KMS-11 (cell line): ENCODE data around the gene FGF14.

Experiments
- H2AFZ ChIP-seq: fragments of 200-600 bp; sonication (generic); 2 replicates; pipeline ENCODE4 v1.6.1; 2016; ENCODE audit warnings: antibody characterized with exemption, mixed run types, low read depth
- H3K27ac ChIP-seq: fragments of 200-600 bp; sonication (generic); 2 replicates; pipeline ENCODE4 v1.6.1; 2016; ENCODE audit warnings: mild to moderate bottlenecking, mixed run types
- H3K27me3 ChIP-seq: fragments of 200-600 bp; sonication (generic); 2 replicates; pipeline ENCODE4 v1.6.1; 2017; ENCODE audit warnings: mild to moderate bottlenecking, low read depth, mixed run types, moderate library complexity; ENCODE audit not compliant: insufficient read depth
- H3K36me3 ChIP-seq: fragments of 200-600 bp; sonication (generic); 2 replicates; pipeline ENCODE4 v1.6.1; 2017; ENCODE audit warnings: mild to moderate bottlenecking, mixed run types; ENCODE audit not compliant: insufficient read depth
- H3K4me1 ChIP-seq: fragments of 200-600 bp; sonication (generic); 2 replicates; pipeline ENCODE4 v1.6.1; 2016; ENCODE audit warnings: mild to moderate bottlenecking, low read depth, mixed run types; ENCODE audit not compliant: poor library complexity, severe bottlenecking
- H3K4me2 ChIP-seq: fragments of 200-600 bp; sonication (generic); 2 replicates; pipeline ENCODE4 v1.7.0; 2016; ENCODE audit warnings: mild to moderate bottlenecking, mixed run types
- H3K4me3 ChIP-seq: fragments of 200-600 bp; sonication (generic); IDR thresholded peaks from 2 replicates; pipeline ENCODE4 v1.6.1; 2017; ENCODE audit warnings: low read depth, low read length, mixed read lengths; ENCODE audit not compliant: insufficient read depth
- H3K79me2 ChIP-seq: fragments of 200-600 bp; sonication (generic); 2 replicates; pipeline ENCODE4 v1.6.1; 2016; ENCODE audit warnings: low read depth, mixed run types; ENCODE audit not compliant: insufficient read depth
- H3K9ac ChIP-seq: fragments of 200-600 bp; sonication (generic); 2 replicates; pipeline ENCODE4 v1.6.1; 2016; ENCODE audit warnings: mild to moderate bottlenecking, mixed run types
- H4K20me1 ChIP-seq: fragments of 200-600 bp; sonication (generic); 2 replicates; pipeline ENCODE4 v1.6.1; 2016; ENCODE audit warnings: mild to moderate bottlenecking, mixed run types; ENCODE audit not compliant: insufficient read depth
- TF ChIP-seq, protein P1 (sequence below): fragments of 200-600 bp; sonication (generic); conservative IDR thresholded peaks from 2 replicates; pipeline ENCODE4 v1.6.1; 2017; ENCODE audit warnings: low read depth, mild to moderate bottlenecking, antibody characterized with exemption, low read length, moderate library complexity, mixed read lengths

FGF14 gene

DNA sequence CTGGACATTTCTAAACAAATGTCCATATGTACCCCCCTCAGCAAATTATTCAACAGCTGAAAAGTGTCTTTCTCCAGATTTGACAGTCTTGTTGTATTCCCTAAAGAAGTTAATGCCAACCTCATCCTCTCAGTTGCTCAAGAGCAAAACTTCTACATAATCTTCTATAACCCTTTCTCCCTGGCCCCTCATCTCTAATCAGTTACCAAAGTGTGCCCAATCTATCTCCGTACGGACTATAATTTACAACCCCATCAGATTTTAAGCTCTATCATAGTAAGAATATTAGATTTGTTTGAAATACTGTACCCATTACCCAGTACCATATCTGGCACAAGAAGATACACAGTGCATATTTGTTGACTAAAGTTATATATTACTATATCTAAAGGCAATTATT, 101.5 kb downstream of the FGF14 start:
- Histone ChIP-seq H3K9ac (no peak overlapping the region), H3K4me2 (no peak overlapping the region)

DNA sequence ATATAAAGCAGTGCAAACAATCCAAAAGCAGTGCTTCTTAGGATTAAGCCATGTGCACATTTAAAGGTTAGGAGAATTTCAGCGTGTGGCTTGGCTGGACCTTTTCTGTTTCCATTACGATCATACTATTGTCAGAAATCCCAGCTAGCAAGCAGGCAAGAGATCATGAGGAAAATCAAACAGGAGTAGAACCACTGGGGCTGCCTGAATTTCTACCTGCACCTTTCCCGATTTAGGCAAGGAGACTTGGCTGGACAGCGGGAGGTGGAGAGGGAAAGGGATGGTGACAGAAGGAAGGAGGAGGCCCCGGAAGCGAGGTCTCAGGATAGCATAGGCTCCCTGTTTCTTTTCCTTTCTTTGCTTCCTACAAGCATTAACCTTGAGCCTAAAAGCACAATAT, 102.5 kb downstream of the FGF14 start:
- no peaks in the 10 kb centered on the region for H3K36me3 ChIP-seq
- H3K4me3 ChIP-seq = no peak overlapping the region
- no peak overlapping the region for H2AFZ ChIP-seq
- H3K27ac ChIP-seq = no peak overlapping the region
- no peak overlapping the region for H3K4me2 ChIP-seq
- no peaks in the 10 kb centered on the region for H4K20me1 ChIP-seq
- H3K79me2 ChIP-seq = no peaks in the 10 kb centered on the region
- no peaks in the 10 kb centered on the region for H3K4me1 ChIP-seq
- TF ChIP-seq, protein P1, sequence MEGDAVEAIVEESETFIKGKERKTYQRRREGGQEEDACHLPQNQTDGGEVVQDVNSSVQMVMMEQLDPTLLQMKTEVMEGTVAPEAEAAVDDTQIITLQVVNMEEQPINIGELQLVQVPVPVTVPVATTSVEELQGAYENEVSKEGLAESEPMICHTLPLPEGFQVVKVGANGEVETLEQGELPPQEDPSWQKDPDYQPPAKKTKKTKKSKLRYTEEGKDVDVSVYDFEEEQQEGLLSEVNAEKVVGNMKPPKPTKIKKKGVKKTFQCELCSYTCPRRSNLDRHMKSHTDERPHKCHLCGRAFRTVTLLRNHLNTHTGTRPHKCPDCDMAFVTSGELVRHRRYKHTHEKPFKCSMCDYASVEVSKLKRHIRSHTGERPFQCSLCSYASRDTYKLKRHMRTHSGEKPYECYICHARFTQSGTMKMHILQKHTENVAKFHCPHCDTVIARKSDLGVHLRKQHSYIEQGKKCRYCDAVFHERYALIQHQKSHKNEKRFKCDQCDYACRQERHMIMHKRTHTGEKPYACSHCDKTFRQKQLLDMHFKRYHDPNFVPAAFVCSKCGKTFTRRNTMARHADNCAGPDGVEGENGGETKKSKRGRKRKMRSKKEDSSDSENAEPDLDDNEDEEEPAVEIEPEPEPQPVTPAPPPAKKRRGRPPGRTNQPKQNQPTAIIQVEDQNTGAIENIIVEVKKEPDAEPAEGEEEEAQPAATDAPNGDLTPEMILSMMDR = no peak
- no peaks in the 10 kb centered on the region for H3K27me3 ChIP-seq
- no peak overlapping the region for H3K9ac ChIP-seq

More for the DNA sequence above, 101.5 kb downstream of the FGF14 start:
- Histone ChIP-seq H3K4me3 (no peak overlapping the region), H3K36me3 (no peaks in the 10 kb centered on the region), H3K27ac (no peak overlapping the region), H3K27me3 (no peaks in the 10 kb centered on the region), H4K20me1 (no peaks in the 10 kb centered on the region), H3K4me1 (no peaks in the 10 kb centered on the region), H2AFZ (no peak overlapping the region), H3K79me2 (no peaks in the 10 kb centered on the region)
- TF ChIP-seq, protein P1 = no peak

DNA sequence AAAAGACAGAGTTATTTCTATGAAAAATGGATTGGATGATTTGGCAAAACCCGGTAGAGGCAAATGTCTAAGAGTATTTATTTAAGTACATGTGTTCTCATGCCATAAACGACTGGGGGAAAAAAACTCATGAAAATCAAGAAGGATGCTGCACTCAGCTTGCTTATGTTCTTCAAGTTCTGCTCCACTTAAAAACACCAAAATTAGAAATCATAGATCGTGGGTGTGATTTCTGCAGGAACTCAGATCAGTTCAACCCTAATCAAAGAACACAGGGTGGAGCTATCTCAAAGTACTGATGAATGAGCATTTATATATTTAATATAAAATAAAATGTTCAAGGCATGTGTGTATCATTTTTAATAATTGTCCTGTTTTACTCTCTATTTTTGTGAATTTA, 103.8 kb downstream of the FGF14 start:
- Histone ChIP-seq H3K4me3 (no peak overlapping the region), H3K4me2 (no peak overlapping the region), H4K20me1 (no peaks in the 10 kb centered on the region), H3K9ac (no peak overlapping the region), H3K4me1 (no peaks in the 10 kb centered on the region), H2AFZ (no peak overlapping the region), H3K79me2 (no peaks in the 10 kb centered on the region), H3K36me3 (no peaks in the 10 kb centered on the region), H3K27me3 (no peaks in the 10 kb centered on the region), H3K27ac (no peak overlapping the region)
- TF ChIP-seq, protein P1 = no peak

DNA sequence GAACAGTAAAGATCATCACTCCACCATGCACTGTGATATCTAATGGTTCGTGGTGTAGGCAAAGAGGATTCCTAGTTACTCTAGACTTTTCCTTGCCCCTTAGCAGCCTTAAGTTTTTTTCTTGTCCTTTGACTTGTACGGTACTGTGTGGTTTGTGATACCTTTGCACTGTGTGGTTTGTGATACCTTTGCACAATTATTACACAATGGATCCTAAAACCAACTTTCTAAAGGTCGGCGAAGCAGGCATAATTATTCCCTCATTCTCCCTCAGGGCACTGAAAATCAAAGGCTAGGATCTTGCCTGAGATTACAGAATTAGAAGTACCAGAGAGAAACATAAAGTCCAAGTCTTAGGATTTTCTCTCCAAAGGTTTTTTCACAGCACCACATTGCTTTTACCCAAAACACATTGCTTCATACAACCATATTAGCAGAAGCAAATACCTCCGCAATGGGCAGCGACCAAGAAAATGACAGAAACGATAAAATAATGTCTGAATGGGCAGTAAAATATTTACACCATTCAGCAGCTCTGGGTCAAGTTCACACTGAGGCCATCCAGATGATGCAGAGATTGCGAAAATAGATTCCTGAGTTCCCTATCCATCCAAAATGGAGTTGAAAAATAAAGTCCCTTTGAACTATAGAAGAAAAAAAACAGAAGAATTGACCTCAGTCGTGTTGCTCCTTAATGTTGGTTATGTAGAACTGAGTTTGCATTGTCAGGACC, 106.4 kb downstream of the FGF14 start:
- H3K4me3 ChIP-seq = no peak overlapping the region
- H3K79me2 ChIP-seq = no peaks in the 10 kb centered on the region
- H3K4me1 ChIP-seq = no peaks in the 10 kb centered on the region
- H3K27ac ChIP-seq = no peak overlapping the region
- no peaks in the 10 kb centered on the region for H3K36me3 ChIP-seq
- no peak overlapping the region for H3K4me2 ChIP-seq
- H3K27me3 ChIP-seq = no peaks in the 10 kb centered on the region
- no peak overlapping the region for H2AFZ ChIP-seq
- TF ChIP-seq, protein P1 = no peak
- H4K20me1 ChIP-seq = no peaks in the 10 kb centered on the region
- no peak overlapping the region for H3K9ac ChIP-seq
